DLD1 (cell line): Measurements from ENCODE around the gene UCHL5.

Experiments used
- in situ Hi-C: cut with HindIII; loops from 2 replicates; pipeline ENCODE4 v1.10.0; 2017; ENCODE audit warnings: low sequenced_read_pairs

Gene UCHL5, protein sequence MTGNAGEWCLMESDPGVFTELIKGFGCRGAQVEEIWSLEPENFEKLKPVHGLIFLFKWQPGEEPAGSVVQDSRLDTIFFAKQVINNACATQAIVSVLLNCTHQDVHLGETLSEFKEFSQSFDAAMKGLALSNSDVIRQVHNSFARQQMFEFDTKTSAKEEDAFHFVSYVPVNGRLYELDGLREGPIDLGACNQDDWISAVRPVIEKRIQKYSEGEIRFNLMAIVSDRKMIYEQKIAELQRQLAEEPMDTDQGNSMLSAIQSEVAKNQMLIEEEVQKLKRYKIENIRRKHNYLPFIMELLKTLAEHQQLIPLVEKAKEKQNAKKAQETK

DNA sequence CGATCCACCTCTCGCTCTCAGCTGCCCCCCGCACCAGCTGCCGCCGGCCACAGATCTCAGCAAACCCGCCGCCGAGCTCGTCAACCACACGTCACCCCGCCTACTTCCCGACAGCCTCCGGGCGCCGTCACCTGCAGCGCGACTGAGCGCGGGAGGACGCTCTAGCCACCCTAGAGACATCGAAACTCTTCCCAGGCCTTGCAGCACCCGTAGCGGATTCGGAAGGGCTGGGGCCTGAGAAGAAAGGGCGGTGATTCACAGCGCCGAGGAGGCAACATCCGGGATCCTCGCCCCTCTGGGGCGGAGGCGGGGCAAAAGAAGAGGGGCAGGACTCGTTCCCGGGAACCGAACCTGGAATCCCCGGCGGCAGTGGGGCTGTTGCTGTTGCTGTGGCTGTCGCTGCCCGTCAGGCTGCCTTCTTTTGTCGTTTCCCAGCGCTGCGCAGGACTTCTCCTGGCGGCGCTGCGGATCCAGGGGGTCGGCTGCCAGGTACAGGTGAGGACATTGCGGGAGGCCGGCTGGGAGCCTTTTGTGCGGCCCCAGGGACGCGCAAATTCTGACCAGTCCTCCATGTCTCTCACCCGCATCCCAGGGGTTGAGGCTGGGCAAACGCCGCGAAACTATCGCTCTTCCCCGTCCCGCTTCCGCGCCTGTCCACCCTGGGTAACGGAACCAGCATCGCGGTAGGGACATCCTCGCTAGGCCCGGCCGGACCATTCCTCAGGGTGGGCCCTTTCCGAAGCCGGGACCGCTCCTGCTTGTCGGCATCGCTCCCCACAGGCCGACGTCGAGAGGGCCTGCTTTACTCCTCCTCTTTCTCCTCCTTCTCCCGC lies at the start of gene UCHL5, which contains the start of gene RO60:
UCHL5 (minus strand) TSS at position 79 of the 833 bp plus-strand sequence. CDS start 100 bp downstream, outside the sequence.
RO60 (plus strand) TSS at position 331 of the 833 bp plus-strand sequence. CDS start 9,443 bp downstream, outside the sequence.
- in situ Hi-C loops: no loop called here

DNA sequence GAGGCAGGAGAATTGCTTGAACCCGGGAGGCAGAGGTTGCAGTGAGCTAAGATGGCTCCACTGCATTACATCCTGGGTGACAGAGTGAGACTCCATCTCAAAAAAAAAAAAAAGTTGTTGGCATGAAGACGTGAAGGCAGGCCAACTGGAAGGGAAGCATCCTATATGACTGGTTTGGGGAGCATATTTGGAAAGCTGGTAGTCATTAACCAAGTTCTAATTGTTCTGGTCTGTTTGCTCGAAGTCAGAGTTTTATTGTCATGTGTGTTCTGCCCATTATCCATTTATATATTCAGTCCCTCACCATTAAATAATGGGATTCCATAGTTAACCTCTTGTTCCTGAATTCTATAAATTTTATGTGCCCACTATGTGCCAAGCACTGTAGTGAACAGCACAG lies 49.3 kb upstream of the UCHL5 start:
- in situ Hi-C loops: no loop called here

DNA sequence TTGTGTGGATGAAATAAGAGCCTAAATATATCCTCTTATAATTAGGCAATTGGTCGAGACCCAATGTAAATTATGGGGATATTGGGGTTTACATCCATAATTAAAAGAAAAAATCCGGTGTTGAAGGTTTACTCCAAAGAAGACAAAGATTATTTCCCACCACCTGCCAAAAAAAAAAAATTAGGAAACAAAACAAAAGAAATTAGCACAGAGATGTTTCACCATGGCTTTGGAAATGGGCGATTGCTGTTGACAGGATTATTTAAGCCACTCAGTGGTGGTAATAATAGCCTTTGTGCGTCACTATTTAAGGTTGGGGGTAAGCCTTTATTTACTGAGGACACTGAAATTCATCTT lies 46.6 kb upstream of the UCHL5 start:
- in situ Hi-C loops: no loop called here

DNA sequence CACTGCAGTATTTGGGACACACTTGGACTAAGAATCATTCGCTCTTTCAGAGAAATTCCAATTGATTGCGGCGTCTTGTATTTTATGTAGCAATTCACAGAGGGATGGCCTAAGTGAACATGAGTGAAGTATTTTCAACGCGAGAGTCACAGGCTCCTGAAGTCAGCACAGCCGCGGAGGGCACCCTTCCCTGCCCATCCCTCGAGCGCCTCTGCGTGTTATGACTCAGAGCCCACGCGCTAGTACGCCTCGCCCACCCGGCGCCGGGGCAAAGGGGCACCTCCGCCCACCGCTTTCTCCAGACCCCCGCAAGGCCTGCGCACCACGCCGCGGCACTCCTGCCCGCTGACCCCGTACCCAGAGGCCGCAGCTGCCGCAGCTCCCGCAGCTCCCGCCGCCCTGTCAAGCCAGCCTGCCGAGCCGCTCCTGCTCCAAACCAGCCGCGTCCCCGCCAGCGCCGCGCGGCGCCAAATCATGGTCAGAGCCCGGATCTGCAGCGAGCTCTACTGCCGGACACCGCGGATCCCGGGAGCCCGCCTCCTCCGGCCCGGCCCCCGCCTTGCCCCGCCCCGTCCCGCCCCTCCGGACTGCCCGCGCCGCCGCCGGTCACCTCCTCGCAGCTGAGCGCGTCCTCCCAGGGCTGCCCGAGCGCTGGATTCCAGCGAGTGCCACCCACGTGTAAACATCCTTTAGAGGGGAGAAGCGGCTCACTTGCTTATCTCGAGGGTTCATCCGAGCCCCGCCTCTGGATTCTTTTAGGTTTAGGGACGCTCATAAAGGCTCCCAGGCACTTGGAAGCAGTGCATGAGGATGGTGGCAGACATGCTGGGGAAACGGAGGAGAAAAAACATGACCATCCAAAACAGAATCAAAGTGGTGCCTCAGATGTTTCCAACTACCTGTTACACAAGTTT lies 46.0 kb upstream of the UCHL5 start, which contains the start of gene GLRX2:
GLRX2 (minus strand) TSS at position 508 of the 914 bp plus-strand sequence; CDS start at position 476, 32 bp downstream.
- in situ Hi-C loops: no loop called here

DNA sequence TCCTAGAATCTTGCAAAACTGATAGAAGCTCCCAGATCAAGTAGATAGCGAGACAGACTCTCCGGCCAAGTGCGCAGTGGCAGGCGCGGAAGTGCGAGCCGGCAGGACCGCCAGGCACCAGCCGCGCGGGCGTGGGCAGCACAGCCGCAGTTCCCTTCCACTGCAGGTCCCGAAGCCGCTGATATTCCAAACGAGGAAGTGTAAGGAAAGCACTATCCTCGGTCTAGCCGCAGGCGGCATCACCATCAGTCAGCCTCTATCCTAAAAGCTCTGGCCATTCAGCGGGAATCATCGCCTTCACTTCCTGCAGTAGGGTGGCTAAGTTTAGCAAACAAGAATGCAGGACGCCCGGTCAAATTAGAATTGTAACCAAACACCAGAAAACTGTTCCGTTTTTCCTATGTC lies 45.3 kb upstream of the UCHL5 start:
- in situ Hi-C loops: no loop called here

DNA sequence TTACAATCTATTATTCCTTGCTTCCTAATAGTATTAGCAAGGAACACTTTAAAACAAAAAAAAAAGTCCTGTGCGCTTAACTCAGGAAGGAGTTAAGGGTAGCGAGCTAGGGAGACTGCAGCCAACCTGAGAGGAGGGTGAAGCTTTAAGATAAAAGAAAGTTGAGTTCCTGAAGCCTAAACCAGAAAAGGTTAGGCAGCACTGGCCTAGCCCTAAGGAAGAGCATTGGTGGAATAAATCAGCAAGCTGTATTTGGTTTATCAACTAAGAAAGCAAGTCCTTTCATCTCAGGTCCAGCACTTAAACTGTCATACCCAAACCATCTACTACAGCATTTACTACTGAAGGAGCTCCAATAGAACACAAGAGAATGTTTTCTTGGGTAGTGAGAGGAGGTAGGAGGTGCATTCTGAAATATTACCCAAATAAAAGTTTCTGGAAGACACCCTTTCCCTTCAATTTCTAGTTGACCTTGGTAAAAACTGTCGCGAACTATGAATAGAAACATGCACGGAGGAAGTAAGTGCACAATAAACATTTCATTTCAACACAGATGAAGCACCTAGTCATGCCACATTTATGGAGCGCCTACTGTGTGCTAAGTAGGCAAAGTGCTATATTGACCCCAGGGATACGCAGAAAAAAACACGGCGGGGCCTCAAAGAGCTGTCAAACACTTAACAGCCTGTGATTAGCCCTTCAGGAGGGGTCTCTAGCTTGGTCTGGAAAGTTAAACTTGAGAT lies 44.8 kb upstream of the UCHL5 start:
- in situ Hi-C loops: no loop called here

DNA sequence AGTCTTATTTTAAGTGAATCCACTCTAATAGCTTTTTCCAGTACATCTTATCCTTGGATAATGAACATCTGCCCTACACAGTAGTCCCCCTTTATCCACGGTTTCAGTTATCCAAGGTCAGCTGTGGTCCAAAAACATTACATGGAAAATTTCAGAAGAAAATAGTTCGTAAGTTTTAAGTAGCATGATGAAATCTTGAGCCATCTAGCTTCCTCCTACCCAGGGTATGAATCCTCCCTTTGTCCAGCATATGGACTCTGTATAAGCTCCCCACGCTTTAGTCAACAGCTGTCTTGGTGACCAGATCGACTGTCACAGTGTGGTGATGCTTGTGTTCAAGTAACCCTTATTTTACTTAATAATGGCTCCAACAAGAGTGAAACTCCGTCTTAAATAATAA lies 43.5 kb upstream of the UCHL5 start:
- in situ Hi-C loops: no loop called here

DNA sequence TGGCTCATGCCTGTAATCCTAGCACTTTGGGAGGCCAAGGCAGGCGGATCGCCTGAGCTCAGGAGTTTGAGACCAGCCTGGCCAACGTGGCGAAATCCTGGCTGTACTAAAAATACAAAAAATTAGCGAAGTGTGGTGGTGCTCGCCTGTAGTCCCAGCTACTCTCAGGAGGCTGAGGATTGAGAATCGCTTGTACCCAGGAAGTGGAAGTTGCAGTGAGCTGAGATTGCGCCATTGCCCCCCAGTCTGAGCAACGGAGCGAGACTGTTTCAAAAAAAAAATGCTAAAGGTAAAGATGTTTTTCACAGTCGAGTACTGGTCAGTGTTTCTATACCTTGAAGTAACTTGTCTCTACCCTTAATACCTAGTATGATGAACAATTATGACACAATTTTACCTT lies 35.0 kb upstream of the UCHL5 start:
- in situ Hi-C loops: no loop called here

DNA sequence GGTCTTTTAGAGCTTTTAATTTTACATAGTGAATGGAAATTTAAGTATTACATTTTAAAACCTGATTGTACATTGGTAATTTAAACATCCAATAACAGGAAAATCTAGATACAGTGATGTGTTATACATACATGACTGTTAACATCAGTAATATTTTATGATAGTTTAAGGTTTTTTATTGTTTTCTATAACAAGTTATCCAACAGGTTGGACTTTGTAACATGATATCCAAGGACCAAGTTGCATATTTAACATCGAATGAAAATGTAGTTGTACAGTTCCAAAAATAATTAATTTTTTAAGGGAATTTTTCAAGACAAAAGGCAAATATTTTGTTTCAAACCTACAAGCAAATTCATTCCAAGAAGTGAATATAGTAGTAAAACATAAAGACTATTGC lies 31.7 kb upstream of the UCHL5 start:
- in situ Hi-C loops: no loop called here

DNA sequence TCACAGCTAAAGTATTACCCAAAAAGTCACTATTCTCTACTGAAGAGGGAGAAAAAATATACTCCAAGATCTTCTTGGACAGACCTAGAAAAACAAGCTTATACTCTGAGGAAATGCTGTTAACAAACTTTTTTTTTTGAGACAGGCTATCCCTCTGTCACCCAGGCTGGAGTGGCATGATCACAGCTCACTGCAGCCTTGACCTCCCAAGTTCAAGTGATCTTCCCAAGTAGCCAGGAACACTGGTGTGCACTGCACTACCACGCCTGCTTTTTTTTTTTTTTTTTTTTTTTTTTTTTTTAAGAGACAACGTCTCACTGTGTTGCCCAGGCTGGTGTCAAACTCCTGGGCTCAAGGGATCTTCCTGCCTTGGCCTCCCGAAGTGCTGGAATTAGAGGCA lies 28.7 kb upstream of the UCHL5 start:
- in situ Hi-C loops: no loop called here

DNA sequence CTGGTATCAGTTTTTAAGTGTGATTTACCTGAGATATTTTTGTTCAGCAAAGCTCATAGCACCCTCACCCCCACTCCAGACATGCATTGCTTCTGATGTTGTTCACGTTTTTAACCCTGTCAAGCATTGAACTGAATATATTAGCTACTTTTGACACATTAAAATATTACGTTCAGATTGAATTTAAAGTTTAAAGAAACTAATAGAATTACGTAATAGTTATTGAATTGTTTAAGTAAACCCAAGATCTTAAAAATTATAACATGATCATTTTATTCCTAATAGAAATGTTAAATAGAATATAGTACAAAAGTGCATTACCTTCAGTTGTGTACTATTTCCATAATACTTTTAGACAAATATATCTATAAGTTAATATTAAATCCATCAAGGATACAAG lies 27.2 kb upstream of the UCHL5 start:
- in situ Hi-C loops: no loop called here

DNA sequence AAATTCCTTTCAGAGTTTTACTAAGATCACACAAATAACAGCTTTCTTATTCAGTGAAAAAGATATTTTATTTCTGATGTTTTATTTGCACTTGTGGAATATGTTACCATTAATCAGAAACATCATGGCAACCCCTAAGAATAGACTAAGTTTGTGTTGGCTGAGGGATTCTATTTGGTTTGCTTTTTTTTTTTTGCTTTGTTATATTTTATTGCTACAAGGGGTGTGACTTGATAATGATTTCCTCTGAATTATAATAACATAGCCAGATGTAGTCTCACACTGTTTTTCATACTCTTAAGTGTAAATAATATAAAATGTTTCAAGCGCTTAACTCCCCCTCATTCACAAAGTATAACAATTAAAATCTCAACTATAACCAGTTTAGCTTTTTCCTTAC lies 26.1 kb upstream of the UCHL5 start:
- in situ Hi-C loops: no loop called here

DNA sequence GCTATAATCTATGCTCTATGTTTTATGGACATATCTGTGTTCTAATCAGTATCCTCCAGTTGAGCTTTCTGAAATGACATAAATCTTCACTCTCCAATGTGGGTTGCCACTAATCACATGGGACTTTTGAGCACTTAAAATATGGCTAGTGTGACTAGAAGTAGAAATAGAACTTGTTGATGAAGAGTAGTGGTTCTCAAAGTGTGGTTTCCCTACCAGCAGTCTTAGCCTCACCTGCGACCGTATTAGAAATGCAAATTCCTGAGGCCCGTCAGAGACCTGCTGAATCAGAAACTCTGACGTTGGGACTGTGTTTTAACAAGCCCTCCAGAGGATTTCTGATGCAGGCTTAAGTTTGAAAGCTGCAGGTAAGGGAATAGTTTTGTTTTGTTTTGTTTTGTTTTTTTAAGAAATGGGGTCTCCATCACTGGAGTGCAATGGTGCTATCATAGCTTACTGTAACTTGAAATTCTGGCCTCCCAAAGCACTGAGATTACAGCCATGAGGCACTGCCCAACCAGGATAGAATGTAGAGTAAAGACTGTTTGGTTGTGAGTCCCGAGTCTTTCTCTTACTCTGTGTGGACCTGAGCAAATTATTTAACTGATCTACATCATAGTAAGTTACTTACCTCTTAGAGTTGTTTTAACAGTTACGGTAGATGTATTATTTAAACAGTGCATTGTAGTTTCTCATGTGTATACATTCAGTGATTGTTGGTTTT lies 24.4 kb upstream of the UCHL5 start:
- in situ Hi-C loops: no loop called here

DNA sequence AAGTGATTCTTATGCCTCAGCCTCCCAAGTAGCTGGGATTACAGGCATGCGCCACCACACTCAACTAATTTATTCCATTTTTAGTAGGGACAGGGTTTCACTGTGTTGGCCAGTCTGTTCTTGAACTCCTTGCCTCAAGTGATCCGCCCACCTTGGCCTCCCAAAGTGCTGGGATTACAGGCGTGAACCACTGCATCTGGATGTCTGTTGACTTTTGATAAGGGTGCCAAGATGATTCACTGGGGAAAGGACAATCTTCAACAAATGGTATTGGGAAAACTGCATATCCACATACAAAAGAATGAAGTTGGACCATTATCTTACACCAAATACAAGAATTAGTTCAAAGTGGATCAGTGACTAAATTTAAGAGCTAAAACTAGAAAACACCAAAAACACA lies 20.0 kb upstream of the UCHL5 start:
- in situ Hi-C loops: no loop called here

DNA sequence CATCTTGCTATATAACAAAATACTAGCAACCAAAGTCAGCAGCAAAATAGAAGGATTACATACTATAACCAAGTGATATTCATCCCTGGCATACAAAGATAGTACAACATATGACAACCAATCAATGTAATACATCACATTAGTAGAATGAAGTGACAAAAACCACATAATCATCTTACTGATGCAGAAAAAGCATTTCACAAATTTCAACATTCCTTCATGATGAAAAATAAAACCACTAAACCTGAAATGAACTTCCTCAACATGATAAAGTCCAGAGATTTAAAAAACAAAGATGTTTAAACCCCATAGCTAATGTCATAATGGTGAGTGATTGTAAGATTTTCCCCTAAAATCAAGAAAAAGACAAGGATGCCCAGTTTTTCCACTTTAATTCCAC lies 18.8 kb upstream of the UCHL5 start:
- in situ Hi-C loops: no loop called here

DNA sequence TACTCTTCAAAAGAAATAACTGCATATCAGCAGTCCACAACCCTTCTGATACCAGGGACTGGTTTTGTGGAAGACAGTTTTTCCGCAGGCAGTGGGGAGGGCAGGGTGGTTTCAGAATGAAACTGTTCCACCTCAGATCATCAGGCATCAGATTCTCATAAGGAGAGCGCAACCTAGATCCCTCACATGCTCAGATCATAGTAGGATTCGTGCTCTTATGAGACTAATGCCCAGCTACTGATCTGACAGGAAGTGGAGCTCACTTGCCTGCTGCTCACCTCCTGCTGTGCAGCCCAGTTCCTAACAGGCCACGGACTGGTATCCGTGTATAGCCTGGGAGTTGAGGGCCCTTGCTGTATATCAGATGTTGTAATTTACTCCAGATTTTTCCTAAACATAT lies 11.8 kb upstream of the UCHL5 start:
- in situ Hi-C loops: no loop called here

DNA sequence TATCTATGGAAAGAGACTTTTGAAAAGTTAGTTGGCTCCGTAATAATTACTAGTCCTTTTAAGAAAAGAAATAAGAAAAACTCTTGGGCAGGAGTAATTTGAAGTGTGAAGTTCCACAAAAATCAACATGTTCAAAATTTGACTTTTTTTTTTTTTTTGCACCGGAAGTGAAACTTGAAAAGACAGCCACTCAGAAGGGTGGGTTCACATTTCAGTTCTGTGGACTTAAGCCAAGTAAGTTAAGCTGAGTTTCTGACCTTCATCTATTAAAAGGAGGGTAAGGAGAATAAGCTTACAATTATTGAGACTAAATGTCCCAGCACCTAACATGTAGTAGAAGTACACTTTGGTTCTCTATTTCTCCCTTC lies 11.2 kb upstream of the UCHL5 start:
- in situ Hi-C loops: no loop called here

DNA sequence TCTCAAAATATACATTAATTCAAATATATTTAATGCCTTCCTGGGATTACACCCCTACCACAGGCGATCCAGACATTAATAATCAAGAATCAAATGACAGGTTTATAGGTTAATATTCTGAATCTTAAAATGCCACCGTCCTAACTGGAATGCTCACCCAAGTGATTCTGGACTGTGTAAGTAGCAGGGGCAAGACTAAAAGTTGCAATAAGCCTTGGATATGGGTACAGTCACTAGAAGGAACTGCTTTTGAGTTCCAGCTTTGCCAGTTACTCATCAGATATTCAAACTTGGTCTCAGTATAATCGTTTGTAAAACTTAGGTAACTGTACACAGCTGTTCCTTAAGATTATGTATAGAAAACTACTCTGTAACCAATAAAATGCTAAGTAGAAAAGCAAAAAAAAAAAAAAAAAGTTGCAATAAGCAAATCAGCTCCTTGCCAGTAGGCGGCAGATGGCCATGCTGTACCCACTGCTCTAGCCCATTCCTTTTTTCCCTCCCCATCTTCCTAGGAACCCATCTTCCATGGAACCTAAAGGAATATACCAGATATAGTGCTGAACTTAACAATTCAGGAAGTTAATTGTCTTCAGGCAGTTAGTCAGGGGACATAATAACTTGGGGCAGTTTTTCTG lies 10.7 kb upstream of the UCHL5 start:
- in situ Hi-C loops: no loop called here

DNA sequence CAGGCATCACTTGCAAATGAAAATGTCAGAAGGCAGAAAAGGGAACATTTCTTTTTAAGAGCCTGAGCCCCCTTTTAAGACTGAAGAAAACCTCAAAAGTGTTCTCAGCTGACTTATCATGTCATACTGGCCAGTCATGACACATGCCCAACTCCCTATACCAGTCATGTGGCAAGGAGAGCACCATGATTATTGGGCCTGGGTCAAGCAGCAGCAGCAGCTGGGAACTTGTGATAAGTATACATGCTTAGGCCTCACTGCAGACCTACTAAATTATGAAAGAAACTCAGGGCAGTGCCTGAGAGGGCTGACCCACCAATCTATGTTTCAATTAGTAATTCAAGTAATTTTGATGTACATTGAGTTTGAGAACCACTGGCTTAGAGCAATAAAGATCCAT lies 8.9 kb upstream of the UCHL5 start:
- in situ Hi-C loops: no loop called here
